GM18867 (cell line): ENCODE results near the gene MEGF11.

Source experiments
- ATAC-seq: cut with Tn5 transposase; IDR thresholded peaks from one replicate; pipeline ENCODE4 v1.9.1; 2021; ENCODE audit warnings: mild to moderate bottlenecking, moderate library complexity; ENCODE audit not compliant: unreplicated experiment

Gene MEGF11

DNA sequence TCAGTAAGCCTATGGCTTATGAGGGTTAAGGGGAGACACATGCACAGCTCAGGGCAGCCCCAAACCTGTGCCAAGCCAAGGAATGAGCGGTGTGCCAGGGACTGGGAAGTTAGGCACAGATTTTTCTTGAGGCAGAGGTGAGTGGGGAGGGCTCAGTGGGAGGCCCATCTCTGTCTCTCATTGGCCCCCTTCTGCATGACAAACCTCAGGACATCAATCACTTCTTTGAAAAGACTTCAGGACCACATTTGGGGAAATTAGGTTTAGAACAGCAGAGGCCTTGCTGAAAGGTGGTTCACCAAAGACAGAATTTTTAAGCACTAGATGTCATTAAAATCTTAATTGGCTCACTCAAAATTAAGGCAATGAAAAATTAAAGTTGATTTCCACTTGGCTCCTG is 327.1 kb downstream of the MEGF11 start:
- no peak for ATAC-seq

DNA sequence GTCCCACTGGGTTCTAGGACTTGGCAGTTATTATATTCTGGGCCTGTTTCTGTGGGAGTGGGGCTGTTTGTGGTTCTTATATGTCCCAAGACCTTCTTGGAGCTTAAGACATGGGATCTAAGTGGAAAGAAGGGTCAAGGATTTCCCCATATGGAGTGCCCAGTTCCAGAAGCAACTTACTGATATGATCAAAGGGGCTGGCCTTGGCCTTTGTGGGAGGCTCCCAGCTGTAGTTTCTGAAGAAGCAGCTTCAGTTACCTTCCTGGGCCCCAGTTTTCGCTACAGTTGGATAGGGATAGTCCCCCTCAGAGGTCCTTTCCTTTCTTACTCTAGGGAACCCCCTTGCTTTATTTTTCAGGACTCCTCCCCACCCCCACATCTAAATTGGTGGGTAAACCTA is 328.2 kb downstream of the MEGF11 start:
- ATAC-seq, result no peak

DNA sequence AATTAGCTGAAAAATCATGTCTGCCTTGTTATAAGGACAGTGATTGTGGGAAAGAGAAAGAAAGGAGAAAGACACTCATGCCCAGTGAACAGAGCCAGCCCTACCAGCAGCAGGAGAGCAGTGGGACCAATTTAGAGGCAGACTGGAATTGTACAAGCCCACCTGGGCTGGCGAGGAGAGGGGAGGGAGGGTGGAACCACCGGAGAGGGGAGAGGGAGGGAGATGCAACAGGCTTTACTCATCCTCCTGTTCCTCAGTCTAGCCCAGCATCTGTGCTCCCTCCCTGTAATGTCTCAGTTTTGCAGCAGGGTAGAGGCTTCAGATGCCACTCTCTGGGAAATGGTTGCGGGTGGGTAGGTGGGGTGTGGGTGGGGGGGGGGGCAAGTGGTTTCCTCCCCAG is 329.5 kb downstream of the MEGF11 start:
- no peak for ATAC-seq

DNA sequence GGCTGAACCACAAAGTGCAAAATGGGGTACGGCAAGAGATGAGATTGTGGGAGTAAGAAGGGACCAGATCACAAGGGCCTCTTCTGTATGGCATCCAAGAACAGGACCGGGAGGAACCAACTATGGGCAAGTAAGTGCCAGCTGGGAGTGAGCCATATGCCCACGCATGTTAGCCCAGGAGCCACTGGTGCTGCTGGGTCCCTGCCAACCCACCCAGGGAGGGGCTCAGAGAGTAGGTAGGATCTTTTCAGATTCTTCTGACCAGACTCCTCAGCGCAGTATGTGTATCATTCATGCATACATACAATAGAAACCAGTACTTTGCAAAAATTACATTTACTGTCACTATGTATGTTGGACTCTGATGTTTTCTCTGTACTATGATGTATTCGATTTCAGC is 330.3 kb downstream of the MEGF11 start:
- no peak for ATAC-seq

DNA sequence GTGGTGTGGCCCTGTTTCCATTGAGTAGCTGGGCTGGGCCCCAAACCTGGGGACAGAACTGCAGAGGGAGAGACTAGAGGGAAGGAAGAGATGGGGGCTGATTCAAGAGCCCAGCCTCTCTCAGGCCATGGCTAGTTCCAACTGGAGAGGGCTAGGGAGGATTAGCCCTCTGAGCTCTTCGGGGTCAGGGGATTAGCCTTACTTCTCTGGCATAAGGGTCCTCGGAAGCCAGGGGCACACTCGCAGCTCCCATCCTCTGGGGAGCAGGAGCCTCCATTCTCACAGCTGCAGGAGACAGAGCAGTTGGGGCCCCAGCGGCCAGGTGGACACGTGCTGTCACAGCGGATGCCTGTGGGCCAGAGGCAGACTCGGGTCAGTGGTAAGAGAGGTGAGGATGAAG is 330.9 kb downstream of the MEGF11 start:
- no peak for ATAC-seq

DNA sequence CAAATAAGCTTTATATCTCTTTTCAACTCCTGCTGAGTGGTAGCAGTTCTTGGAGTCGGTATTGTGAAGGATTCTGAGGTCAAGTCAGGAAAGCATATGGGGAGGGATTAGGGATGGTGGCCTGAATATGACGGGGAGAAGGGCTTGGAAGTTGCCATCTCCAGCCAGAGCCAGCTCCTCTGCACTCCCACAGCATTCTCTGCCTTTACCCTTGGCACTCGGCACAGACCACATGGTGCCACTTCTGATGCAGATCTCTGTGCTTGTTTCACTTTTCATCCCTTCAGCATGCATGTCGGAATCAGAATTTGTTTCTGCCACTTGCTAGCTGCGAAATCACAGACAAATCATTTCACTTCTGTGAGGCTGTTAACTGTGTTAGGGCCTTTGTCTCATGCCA is 331.8 kb downstream of the MEGF11 start:
- no peak for ATAC-seq

DNA sequence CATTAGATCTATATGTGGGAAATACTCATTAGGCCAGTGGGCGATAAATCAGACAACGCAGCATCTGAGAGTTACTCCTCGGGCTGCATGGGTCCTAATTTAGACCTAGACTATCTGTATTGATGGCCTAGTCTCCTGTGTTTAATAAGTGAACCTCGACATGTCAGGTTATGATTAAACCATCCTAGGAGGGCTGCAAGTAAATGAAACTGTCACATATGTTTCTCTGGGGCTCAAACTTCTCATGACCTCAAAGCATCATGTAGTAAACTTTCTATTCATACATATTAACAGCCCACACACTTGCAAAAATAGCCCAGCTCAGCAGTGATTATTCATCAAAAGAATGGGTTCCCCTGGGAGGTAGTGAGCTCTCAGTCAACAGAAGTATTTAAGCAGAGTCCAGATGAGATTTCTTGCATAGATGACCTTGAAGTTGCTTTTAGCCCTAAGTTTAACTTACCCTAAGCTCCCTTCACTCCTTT is 332.7 kb downstream of the MEGF11 start:
- ATAC-seq, result peak; percentile 31

DNA sequence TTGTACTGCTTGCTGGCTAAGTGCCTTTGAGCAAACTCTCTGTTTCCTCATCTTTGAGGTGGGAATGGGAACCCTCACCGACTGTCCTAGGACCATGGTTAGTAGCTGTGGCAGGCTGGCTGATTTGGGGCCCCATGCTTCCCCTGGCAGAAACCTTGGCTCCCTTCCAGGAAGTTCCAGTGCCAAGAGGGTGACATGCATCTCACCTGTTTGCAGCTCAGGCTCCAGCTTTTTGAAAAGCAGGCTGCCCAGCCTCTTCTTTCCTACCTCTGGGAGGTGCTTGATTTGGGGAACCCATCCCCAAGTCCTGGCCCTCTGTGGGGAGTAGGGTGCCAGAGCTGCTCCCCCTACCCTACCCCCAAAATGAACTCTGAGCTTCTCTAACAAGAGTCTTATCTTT is 333.4 kb downstream of the MEGF11 start:
- no peak for ATAC-seq

DNA sequence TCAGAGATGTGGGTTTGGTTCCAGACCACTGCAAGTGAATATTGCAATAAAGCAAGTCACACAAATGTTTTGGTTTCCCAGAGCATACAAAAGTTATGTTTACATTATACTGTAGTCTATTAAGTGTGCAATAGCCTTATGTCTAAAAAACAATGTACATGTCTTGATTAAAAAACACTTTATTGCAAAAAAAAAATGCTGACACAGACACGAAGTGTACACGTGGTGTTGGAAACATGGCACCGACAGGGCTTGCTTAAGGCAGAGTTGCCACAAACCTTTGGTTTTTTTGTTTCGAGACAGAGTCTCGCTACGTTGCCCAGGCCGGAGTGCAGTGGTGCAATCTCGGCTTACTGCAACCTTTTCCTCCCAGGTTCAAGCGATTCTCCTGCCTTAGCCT is 334.2 kb downstream of the MEGF11 start:
- no peak for ATAC-seq

DNA sequence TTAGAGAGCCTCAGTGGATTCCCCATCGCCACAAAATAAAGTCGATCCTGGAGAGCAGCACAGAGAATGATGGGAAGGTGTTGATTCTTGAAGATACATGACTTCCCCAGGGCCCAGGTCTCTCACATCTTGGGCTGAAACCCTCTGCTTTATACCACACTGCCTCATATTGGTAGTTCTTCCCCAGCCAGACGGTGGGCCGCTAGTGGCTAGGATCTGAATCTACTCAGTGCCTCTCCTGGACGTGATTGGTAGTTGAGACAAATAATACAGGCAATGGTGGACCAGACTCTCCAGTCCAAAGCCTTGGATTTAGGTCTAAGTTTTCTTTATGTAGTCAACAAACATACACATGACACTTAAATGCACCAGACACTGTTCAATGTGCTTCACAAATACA is 334.6 kb downstream of the MEGF11 start:
- ATAC-seq, result no peak

DNA sequence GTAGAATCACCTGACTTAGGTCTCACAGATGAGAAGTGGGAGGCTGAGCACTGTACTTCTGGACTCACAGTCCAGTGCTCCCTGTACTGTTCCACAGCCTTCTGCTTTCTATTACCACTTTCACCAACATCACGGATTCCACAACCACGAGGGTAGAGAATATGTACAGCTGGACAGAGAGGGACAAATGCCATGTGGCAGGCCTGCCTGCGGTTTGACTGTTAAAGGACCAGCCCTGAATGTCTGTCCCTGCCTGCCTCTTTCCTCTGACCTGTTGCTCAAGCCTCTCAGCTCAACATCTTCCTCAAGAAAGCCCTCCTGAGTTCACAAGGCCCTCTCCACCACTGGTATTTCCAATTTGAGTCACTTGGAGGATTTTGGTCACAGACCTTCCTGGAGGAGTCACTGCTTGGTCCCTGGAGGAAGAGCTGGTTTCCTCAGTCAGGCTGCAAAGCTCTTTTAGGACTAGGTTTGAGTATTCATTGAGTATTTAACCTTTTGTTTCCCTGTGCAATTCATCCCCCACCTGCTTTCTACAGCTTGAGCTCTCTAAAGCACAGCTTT is 335.1 kb downstream of the MEGF11 start:
- ATAC-seq, result no peak

DNA sequence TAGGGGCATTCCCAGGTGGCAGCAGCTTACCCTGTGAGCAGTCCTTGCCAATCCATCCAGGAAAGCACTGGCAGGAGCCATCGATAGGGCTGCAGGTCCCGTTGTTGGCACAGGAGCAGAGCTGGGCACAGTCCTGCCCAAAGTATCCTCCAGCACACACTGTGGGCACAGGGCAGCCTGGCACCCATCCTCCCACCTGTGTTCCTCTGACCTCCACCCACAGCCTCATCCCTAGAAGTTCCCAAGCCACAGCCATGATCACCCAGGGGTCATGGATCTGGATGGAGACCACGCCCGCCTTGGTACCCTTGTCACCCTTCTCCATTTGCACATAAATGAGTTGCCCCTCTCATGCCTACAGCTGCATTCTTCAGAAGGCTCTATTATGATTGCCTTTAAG is 335.6 kb downstream of the MEGF11 start:
- ATAC-seq, result no peak

DNA sequence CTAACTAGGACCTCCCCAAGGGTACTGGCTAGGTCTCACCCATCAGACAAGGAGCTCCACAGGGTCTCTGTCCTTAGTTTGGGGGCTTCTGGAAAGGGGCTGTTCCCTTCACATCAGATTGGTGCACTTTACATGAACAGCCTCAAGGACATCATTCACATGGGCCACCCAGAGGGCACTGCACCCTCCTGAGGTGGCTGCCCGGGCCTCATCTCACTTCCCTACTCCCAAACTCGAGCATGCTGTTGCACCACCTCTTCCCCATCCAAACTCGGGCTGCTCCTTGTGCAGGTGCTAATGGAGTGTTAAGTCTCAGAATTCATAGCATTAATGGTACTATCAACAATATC is 336.2 kb downstream of the MEGF11 start:
- ATAC-seq, result no peak

DNA sequence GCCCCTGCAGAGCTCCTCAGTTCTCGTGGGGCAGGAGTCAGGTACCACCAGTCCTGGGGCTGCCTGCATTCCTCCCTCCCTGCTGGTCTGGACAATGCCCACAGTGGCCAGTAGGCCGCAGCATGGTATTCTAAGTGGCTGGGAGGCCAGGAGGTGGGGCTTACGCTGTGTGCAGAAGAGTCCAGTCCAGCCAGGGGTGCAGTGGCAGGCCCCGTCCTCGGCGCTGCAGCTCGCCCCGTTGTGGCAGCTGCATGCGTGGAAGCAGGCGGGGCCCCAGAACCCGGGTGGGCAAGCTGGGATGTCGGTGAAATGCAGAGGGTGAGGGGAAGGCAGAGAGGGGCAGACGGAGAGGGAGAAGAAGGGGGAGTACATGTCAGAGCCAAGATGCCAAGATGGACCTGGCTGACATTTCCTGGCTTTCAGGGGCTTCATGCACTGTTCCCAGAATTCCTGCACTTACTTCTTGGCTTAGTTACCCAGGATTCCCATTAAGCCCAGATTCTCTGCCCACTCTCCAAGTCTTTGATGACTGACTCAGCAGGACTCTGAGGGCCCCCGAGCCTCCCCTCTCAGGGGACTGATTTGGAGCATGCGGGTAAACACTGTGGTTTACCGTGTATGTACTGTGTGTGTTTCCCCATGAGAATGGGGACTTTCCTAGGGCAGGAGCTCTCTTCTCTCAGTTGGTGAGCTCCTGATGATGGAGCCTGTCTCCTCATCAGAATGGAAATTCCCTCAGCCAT is 336.7 kb downstream of the MEGF11 start:
- ATAC-seq, result peak; percentile 47

DNA sequence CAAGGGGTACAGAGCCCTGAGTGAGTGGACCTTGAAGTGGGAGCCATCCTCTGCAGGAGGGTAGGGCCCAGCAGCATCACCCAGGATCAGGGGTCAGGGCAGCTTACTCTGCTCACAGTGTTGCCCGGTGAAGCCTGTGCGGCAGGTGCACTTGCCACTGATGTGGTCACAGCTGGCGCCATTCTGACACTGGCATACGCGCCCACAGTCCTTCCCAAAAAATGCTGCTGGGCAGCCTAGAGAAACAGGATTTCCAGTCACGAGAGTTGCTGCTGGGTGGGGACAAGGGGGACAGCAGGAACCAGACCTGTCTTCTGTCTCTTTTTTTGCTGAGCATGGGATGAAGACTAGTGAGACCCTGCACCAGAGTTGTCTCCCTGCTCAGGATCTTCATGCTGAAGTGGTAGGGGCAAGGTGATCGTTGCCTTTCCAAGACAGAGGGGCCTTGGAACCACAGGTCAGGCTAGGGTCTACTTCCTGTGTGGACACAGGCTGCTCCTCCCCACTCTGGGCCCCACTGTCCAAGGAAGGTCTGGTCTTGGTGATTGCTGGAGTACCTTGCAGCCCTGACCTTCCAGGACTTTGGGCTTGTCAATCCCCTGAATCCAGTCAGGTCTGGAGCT is 337.4 kb downstream of the MEGF11 start:
- ATAC-seq, result no peak

DNA sequence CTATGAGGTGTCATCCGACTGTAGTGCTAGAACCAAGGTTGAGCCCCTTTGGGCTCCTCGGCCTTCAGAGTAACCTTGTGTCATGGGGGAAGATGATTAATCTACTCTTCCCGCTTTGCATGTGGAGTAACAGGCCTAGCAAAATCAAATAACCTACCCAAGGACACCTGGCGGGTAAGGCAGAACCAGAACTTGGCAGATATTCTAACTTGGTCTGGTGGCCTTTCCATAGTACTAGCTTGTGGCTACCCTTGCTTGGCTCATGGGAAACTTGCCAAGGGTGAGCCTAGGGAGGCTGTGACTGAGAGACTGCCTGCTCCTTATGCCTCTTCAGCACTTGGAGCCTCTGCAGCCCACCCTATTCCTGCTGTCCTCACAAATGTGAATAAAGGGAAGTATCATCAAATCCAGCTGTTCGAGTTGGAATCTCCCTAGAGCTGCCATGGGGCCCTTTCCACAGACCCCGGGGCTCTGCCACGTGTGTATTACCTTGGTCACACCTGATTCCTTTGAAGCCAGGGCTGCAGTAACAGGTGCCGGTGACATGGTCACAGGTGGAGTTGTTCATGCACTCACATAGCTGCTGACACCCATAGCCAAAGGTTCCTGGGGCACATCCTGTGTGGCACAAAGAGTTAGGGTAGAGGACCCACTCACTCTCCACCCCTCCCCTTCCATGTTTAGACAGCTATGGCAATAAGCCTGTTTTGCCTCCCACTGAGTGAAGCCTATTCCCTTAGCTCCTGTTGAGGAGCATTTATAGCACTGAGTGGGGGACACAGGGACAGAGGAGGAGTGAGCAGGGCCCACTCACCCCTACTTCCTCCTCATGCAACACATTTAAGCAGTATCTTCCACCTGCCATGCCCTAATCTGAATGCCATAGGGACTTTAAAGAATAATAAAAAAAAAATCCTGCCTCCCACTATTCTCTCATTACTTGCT is 338.3 kb downstream of the MEGF11 start:
- ATAC-seq, result no peak

DNA sequence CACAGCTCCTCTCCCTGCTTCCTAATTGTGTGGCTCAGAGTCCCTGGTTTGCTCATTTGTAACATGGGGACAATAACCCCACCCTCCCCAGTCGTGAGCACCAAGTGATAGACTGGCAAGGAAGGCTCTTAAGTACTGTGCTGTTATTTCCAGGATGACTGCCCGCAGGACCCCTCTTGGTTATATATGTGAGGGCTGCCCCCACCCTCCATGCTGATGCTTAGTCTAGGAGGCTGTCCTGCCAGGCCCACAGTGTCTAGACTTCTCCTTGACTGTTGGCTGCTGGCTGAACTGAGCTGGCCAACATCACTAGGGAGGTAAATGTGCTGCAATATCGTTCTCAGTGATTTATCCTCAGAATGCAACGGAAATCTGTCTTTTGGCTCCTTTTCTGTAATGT is 339.2 kb downstream of the MEGF11 start:
- no peak for ATAC-seq

DNA sequence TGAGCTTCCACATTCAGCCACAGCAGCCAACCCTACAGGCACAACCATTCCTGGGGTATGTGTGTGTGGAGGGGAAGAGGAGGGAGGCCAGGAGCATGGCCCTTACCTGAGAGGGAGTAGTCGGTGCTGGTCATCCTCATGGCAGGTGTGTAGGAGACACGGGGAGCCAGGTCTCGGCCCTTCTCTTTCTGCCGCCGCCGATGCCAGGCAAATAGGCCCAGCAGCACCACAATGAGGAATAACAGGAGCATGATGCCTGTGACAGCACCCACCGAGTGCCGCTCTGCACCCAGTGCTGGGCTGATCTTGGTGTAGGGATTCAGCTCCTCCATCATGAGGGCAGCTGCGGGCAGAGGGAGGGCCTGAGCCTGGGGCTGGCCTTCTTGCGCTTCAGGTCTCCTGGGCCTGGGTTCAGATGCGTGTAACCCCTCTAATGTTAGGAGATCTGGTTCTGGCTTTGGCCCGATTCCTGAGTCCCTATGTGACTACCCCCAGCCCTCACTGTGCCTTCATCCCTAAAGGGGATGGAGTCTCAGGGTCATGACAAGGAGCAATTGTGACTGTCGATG is 339.8 kb downstream of the MEGF11 start:
- no peak for ATAC-seq

DNA sequence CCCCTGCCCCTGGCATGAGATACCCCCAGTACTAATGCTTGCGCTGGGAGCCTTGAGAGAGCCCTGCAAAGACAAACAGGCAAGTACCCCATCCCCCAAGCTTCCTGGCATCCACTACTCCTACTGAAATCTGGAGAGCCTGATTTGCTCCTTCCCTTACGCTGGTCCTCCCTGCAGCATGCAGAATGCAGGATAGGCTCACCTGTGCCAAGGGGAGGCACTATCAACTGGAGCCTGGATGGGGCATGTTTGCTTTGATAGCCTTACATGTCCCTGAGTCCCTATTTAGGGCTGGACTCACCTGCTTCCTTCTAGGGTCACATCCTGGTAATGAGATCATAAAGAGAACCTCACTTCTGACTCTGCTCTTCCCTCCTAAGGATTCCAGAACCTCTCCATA is 341.3 kb downstream of the MEGF11 start:
- ATAC-seq, result no peak

DNA sequence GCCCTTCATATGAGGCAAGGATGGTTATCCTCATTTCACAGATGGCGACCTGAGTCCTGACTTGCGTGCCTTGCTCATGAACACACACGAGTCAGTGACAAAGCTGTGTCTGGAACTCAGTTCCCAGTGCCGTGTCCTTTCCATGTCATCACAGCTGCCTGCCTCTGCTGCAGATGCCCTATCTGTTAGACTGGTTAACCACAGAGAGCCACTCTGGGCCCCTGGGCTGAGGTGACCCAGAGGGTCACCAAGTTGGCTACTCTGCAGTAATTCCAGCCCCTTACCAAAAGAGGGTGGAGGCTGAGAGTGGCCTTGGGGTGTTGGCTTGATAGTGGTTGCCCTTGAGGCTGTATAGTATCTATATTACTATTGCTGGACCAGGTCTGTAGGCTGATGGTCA is 343.2 kb downstream of the MEGF11 start:
- no peak for ATAC-seq

DNA sequence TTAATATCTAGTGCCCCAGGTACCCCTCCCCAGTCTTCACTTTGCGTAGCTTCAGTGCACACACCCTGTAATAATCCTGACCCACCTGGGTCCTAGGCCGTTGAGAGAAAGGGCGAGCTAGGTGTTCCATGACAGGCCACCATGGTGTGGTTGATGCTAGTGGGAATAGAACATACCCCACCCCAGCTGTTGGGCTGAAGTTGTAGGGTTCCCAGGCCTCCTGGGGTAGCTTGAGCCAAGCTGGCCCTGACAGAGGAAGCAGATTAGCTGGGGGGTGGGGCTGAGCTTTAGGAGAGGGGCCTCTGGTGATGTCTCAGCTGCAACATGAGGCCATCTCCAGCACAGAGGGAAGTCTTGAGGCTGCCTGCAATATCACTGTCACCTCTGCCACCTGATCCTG is 343.7 kb downstream of the MEGF11 start:
- no peak for ATAC-seq
